ENCODE data around the gene PEX10. TPM values are rescaled to one million over a fixed set of nuclear protein-coding genes. Genes with fewer than 3 reads are reported as not detected.

The PEX10 gene
- total RNA-seq, 1 donor = 28.9 TPM

DNA sequence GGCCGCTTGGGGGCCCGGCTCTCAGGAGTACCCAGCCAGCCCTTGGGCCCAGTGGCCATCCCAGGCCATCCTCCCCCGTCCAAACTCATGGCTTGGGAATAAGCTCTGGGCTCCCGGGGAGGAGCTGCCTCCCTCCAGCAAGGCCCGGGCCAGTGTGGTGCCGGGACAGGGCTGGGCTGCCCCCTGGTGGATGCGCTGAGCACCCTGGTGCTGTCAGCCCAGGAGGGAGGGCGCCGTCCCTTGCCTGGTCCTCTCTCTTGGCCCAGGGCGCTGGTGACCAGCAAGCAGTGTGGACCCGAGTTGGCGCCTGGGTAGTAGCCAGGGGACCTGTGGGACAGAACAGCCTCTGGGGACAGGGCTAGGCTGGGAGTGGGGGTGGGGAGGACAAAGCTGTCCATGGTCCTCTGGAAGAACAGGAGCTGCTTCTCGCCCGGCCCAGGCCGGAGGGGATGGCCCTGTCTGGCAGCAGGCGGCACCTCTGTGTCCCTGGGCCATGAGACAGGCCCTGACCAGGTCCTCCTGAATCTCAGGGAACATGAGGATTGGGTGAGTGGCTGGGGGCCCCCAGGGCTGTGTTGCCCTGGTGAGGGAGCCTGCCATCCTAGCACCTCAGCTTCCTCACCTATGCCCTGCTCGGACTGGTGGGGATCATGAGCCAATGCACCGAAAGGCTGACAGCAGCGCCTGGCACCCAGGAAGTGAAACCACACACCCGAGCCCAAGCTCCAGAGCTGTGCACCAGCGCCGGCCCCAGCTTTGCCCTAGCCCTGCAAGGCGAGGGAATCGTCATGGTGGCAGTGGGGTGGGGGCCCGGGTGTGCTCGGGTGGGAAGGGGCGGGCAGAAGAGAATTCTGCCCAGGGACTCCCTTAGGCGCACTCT is 30.4 kb downstream of the PEX10 start:
- DNase-seq (ENCODE audit: low read depth) = peak; percentile 82
- TF ChIP-seq, protein P1, sequence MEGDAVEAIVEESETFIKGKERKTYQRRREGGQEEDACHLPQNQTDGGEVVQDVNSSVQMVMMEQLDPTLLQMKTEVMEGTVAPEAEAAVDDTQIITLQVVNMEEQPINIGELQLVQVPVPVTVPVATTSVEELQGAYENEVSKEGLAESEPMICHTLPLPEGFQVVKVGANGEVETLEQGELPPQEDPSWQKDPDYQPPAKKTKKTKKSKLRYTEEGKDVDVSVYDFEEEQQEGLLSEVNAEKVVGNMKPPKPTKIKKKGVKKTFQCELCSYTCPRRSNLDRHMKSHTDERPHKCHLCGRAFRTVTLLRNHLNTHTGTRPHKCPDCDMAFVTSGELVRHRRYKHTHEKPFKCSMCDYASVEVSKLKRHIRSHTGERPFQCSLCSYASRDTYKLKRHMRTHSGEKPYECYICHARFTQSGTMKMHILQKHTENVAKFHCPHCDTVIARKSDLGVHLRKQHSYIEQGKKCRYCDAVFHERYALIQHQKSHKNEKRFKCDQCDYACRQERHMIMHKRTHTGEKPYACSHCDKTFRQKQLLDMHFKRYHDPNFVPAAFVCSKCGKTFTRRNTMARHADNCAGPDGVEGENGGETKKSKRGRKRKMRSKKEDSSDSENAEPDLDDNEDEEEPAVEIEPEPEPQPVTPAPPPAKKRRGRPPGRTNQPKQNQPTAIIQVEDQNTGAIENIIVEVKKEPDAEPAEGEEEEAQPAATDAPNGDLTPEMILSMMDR (IDR thresholded peaks at IDR 0.05; ENCODE audit: insufficient read depth, low read depth, low read length) = peak; percentile 88

DNA sequence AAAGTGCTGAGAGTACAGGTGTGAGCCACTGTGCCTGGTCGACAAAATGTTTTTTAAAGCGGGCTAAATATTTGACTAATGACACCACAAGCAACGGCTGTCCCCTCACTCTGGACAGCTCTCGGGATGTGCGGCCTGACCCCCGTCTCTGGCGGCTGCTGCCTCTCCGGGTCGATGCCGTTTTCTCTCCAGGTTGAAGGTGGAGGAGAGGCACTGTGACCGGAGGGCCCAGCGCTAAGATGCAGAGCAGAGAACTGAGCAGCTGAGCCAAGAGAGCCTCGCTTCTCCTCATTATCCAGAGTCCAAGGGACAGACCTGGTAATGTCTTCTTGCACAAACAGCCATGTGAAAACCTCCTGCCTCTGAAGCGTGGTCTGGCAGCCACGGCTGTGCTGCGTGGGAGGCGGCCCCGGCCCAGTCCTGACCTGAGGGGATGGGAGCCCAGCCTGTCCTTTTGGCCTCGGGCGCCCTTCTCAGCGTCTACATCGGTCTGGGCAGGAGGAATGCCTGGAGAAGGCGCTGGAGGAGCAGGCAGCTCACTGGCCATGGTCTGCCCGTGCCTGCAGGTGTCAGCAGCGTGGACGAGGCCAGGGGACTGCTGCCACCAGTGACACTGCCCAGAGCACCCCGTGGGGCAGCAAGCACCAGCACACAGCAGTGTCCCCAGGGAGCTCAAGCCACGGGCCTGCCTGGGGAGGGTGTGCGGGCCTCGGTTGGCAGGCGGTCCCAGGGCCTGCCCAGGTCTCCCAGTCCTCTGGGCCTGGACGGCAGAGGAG is 31.4 kb downstream of the PEX10 start:
- peak; percentile 25 for DNase-seq (ENCODE audit: low read depth)
- TF ChIP-seq, protein P1 (IDR thresholded peaks at IDR 0.05; ENCODE audit: insufficient read depth, low read depth, low read length) = no peak
- H3K4me3 ChIP-seq (ENCODE audit: low read depth, low read length) = no peak overlapping the region

More for the DNA sequence above, 30.4 kb downstream of the PEX10 start:
- no peak overlapping the region for H3K4me3 ChIP-seq (ENCODE audit: low read depth, low read length)

DNA sequence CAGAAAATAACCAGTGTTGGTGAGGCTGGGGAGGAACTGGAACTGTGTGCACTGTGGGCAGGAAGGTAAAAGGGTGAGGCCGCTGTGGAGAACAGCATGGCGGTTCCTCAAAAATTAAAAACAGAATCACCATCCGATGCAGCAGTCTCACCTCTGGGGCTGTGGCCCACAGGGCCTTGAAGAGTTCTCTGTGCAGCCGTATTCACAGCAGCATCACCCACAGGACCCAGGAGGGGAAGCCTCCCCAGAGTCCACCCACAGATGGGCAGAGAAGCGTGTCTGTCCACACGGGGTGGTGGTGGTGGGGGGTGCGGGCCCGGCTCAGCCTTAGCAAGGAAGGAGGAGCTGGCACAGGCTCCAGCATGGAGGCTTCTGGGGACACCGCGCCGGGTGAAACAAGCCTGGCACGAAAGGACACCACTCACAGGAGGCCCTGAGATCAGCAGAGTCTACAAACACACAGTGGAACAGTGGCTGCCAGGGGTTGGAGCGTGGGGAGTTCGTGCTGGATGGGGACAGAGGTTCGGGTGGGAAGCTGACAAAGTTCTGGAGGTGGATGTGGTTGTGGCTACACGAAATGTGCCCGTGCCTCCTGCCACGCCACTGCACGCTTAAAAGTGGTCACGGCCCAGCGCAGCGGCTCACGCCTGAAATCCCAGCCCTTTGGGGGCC is 32.5 kb downstream of the PEX10 start:
- DNase-seq (ENCODE audit: low read depth) = no peak
- TF ChIP-seq, protein P1 (IDR thresholded peaks at IDR 0.05; ENCODE audit: insufficient read depth, low read depth, low read length) = no peak
- H3K4me3 ChIP-seq (ENCODE audit: low read depth, low read length) = no peak overlapping the region

DNA sequence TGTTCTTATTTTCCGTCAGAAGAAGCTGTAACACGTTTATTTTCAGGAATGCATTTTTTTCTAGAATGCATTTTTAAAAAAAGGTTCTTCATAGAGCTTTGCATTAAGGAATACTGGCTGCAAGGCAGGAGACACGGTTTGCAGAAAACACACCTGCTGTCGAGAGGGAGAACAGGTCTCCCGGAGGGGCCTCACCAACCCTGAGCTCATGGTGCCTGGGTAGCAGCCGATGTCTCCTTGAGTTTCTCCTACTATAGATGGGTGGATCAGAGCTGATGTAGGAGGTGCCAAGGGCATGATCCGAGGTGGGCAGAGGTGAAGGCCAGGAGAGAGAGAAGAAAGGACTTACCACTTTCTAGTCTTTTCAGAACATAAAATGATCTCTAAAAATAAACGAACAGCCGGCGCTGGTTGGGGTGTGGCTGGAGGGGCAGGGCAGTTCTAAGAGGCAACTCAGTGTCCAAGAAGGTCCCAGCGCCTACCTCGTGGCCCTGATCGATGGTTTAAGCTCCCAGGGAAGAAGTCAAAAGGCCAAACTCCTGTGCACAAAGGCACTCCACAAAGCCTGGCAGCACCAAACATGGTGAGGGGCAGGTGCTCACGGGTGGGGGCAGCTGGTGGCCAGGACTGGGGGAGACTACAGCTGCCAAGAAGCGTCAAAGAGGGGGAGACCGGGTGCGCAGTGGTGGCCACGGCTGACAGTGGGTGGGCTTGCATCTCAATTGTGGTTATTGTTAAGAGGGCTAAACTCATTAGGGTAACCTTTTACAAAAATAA is 33.2 kb downstream of the PEX10 start:
- TF ChIP-seq, protein P1 (IDR thresholded peaks at IDR 0.05; ENCODE audit: insufficient read depth, low read depth, low read length) = no peak
- H3K4me3 ChIP-seq (ENCODE audit: low read depth, low read length) = no peak overlapping the region
- no peak for DNase-seq (ENCODE audit: low read depth)

DNA sequence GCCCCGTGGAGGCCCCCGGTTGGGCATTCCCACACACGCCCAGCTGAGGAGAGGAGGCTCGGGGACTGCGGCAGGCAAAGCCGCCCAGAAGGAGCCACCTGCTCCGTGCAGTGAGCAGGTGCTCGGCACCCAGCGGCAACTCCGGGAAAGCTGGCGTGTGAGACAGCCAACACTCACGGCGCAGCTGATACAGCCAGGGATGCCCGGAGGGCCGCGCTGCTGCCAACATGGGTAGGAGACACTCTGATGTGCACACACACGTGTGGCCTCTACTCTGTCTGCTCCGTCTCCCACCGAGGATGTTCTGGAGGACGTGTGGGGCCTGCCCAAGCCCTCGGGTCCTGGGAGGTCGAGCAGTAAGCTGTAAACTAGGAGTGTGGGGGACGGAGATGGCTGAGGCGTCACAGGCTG is 33.9 kb downstream of the PEX10 start:
- TF ChIP-seq, protein P1 (IDR thresholded peaks at IDR 0.05; ENCODE audit: insufficient read depth, low read depth, low read length) = no peak
- no peak for DNase-seq (ENCODE audit: low read depth)
- no peak overlapping the region for H3K4me3 ChIP-seq (ENCODE audit: low read depth, low read length)
